AG09309 (cell line): ENCODE measurements around the gene ADCY9.

Source experiments
- DNase-seq: peaks from one replicate; pipeline ENCODE4 v3.0.0-alpha.2; 2010; ENCODE audit warnings: low read depth
- H3K4me3 ChIP-seq: 2 replicates; pipeline ENCODE4 v1.5.1; 2011; ENCODE audit warnings: mild to moderate bottlenecking, low read depth, low read length, moderate library complexity; ENCODE audit not compliant: control insufficient read depth
- TF ChIP-seq, protein P1 (sequence below): IDR thresholded peaks from 2 replicates; pipeline ENCODE4 v1.5.1; 2011; ENCODE audit warnings: mild to moderate bottlenecking, low read depth, low read length, inconsistent platforms; ENCODE audit not compliant: insufficient read depth, control insufficient read depth; ENCODE audit errors: missing control alignments

Gene ADCY9

DNA sequence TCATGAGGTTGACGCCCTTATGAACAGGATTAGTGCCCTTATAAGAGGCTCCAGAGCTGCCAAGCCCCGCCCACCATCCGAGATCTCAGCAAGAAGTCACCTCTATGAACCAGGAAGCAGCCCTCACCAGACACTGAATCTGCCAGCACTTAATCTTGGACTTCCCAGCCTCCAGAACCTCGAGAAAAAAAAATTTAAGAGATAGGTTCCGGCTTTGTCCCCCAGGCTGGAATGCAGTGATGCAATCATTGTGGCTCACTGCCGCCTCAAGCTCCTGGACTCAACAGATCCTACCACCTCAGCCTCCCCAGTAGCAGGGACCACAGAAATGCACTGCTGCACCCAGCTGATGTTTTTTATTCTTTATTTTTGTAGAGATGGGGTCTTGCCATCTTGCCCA is 22.5 kb upstream of the ADCY9 start:
- DNase-seq, result no peak
- TF ChIP-seq, protein P1, sequence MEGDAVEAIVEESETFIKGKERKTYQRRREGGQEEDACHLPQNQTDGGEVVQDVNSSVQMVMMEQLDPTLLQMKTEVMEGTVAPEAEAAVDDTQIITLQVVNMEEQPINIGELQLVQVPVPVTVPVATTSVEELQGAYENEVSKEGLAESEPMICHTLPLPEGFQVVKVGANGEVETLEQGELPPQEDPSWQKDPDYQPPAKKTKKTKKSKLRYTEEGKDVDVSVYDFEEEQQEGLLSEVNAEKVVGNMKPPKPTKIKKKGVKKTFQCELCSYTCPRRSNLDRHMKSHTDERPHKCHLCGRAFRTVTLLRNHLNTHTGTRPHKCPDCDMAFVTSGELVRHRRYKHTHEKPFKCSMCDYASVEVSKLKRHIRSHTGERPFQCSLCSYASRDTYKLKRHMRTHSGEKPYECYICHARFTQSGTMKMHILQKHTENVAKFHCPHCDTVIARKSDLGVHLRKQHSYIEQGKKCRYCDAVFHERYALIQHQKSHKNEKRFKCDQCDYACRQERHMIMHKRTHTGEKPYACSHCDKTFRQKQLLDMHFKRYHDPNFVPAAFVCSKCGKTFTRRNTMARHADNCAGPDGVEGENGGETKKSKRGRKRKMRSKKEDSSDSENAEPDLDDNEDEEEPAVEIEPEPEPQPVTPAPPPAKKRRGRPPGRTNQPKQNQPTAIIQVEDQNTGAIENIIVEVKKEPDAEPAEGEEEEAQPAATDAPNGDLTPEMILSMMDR, result no peak
- H3K4me3 ChIP-seq, result no peak overlapping the region

DNA sequence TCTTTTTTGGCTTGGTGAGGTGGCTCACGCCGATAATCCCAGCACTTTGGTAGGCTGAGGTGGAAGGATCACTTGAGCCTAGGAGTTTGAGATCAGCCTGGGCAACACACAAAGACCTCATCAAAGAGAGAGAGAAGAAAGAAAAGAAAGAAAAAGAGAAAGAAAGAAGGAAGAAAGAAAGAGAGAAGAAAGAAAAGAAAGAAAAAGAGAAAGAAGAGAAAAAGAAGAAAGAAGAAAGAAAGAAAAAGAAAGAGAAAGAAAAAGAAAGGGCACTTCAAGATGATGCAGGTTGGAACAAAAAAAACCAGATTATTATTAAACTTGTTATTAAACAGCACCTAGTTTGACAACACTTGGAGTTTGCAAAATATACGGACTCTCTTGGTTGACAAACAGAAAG is 21.2 kb upstream of the ADCY9 start:
- H3K4me3 ChIP-seq, result no peak overlapping the region
- DNase-seq, result no peak
- TF ChIP-seq, protein P1, result no peak

DNA sequence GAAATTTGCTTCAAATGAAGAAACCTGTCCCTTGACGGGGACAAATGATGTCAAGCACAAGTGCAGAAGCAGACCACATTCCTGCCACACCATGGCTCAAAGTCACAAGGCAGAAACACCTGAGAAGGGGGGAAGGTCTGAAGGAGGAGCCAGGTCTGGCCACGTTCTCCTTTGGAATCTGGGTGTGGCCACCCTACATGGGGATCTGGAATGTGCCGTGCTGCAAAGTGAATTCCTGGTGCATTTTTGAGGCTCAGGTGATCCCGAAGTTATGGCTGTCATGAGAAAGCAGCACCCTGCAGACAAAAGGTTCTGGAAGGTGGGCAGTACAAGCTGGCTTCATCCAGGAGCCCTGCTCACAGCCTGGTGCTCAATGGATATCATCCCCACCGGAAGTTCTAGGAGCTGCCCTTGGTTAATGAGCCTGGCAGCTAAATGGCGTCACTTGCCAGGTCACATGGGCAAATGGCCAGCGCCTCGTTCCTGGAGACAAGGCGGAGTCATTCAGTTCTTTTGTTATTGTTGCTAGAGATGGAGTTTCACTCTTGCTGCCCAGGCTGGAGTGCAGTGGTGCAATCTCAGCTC is 20.1 kb upstream of the ADCY9 start:
- no peak for DNase-seq
- H3K4me3 ChIP-seq, result no peak overlapping the region
- TF ChIP-seq, protein P1, result no peak

DNA sequence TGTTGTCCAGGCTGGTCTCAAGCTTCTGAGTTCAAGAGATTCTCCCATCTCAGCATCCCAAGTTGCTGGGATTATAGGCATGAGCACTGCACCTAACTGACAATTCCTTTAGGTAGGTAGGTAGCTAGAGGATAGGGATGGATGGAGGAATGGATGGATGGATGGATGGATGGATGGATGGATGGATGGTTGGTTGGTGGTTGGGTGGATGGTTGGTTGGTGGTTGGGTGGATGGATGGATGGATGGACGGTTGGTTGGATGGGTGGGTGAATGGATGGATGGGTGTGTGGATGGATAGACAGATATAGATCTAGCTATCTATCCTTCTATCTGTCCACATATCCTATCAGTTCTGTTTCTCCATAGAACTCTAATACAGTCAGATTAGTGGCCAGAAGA is 19.3 kb upstream of the ADCY9 start:
- no peak for DNase-seq
- no peak overlapping the region for H3K4me3 ChIP-seq

DNA sequence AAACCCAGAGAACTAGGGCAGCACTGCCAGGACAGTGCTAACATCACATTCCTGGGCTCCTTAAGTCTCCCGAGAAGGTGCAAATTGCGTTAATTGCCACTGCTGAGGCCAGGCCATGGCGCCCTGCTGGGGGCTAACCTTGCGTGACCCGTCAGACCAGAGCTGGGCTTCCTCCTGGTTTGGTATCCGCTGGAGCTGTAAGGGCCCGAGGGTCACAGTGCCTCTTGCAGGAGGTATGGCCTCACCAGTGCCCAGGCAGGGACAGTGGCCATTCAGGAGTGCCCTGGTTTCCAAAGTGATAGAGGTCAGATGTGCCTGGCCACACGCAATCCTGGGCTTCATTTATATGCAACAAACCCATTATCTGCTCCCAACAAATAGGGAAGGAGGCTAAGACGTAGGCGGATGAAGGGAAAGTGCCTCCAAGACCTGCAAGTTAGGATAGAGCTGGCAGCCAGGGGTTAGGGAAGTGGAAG is 17.7 kb upstream of the ADCY9 start:
- no peak for DNase-seq

More for the DNA sequence above, 19.3 kb upstream of the ADCY9 start:
- TF ChIP-seq, protein P1, result no peak

DNA sequence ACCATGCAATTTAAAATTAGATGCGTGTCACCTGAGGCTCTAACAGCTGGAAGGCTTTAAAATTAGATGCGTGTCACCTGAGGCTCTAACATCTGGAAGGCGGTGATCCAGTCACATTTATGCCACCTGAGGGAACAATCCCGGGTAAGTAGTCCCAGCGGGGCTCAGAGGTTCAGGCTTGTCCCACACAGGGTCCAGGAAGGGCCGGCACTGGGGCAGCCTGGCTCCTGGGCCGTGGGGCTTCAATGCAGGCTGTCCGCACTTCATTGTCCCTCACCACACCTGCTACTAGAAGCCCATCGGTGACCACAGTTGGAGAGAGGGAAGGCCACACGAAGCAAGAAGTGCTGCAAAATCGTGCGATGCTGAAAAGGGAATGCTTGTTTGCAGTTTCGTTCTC is 15.4 kb upstream of the ADCY9 start:
- TF ChIP-seq, protein P1, result no peak
- DNase-seq, result no peak
- no peak overlapping the region for H3K4me3 ChIP-seq

More for the DNA sequence above, 17.7 kb upstream of the ADCY9 start:
- H3K4me3 ChIP-seq, result no peak overlapping the region
- TF ChIP-seq, protein P1, result no peak

DNA sequence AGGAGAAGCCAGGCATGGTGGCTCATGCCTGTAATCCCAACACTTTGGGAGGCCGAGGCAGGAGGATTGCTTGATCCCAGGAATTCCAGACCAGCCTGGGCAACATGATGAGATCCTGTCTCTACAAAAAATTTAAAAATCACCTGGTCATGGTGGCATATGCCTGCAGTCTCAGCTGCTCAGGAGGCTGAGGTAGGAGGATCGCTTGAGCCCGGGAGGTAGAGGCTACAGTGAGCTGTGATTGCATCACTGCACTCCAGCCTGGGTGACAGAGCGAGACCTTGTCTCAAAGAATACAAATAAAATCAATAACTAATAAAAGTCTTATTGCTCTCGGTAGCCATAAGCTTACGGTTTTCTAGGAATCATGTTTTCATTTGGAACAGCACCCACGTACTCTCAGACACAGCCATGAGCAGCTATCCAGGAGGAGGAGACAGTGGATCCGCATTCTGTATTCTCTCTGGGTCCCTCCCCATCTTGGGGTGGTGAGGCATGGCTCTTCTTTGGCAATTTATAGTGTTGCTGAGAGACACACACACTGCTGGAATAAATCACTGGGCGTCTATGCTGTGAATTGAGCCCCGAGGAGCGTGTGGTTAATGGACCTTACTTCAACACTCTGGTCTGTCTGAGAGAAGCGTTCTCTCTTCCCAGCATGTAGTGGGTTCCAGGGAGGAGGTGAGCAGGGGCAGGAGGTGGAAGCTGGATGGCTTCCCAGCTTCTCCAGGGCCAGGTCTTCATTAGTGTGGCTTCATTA is 8.5 kb upstream of the ADCY9 start:
- no peak for DNase-seq
- TF ChIP-seq, protein P1, result no peak
- H3K4me3 ChIP-seq, result no peak overlapping the region
